ENCODE results near the gene AMN.

Gene AMN

GRCh38 chr14:102955636-102956408 is 33.4 kb downstream of the AMN start:
- Histone ChIP-seq H3K4me1 (peaks cover 8% of the 10 kb centered on the region), H3K4me3 (no peak overlapping the region), H3K27me3 (ENCODE audit: low read depth) (no peaks in the 10 kb centered on the region), H3K9me3 (no peaks in the 10 kb centered on the region), H3K36me3 (replicated peaks) (peaks cover 69% of the 10 kb centered on the region)
- in situ Hi-C loops (cut with MboI; ENCODE audit: low sequenced_read_pairs), result no loop called here
- DNase-seq (ENCODE audit: low spot score in 2 of 2), result no peak

DNA sequence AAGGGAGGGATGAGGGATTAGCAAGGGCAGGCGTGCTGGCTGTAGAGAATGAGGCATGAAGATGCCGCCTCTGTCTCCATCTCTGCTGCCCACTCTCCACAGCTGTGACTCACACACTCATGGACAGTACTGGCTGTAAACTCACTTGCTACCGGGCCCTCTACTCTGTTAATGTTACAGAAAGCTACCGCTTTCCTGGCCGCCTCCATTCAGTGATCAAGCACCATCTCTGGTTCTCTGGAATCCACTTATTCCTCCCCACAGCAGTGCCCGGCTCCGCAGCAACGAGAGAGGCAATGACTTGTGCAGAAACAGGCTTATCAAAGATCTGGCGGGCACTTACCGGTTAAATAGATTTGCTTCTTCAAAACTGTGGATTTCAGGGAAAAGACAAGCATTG is 34.8 kb downstream of the AMN start:
- Histone ChIP-seq H3K36me3 (replicated peaks) (peaks cover 75% of the 10 kb centered on the region), H3K4me1 (peaks cover 8% of the 10 kb centered on the region), H3K9me3 (no peaks in the 10 kb centered on the region), H3K4me3 (no peak overlapping the region), H3K27me3 (ENCODE audit: low read depth) (no peaks in the 10 kb centered on the region)
- DNase-seq (ENCODE audit: low spot score in 2 of 2), result no peak
- in situ Hi-C loops (cut with MboI; ENCODE audit: low sequenced_read_pairs), result no loop called here

DNA sequence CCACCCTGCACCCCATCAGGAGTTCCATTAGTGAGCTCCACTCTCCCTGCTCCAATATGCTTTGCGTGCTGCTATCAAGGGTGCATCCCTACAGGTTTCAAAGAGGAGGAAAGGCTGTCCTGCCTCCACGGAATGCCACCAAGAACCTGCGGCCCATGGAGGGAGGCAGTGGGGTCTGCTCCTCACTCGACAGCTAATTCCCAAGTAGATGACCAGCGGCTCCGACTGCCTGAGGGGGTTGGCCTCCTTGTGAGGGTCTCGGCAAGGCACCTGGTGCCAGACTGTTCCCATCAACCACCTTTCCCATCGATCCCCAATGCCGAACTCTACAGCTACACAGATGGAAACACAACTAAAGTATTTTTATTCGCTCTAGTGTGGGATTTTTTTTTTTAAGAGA is 36.0 kb downstream of the AMN start:
- in situ Hi-C loops (cut with MboI; ENCODE audit: low sequenced_read_pairs), result no loop called here
- H3K27me3 ChIP-seq (ENCODE audit: low read depth), result no peaks in the 10 kb centered on the region
- H3K4me3 ChIP-seq, result no peak overlapping the region
- DNase-seq (ENCODE audit: low spot score in 2 of 2), result no peak
- H3K36me3 ChIP-seq (replicated peaks), result peaks cover 75% of the 10 kb centered on the region
- H3K4me1 ChIP-seq, result peaks cover 8% of the 10 kb centered on the region
- no peaks in the 10 kb centered on the region for H3K9me3 ChIP-seq

DNA sequence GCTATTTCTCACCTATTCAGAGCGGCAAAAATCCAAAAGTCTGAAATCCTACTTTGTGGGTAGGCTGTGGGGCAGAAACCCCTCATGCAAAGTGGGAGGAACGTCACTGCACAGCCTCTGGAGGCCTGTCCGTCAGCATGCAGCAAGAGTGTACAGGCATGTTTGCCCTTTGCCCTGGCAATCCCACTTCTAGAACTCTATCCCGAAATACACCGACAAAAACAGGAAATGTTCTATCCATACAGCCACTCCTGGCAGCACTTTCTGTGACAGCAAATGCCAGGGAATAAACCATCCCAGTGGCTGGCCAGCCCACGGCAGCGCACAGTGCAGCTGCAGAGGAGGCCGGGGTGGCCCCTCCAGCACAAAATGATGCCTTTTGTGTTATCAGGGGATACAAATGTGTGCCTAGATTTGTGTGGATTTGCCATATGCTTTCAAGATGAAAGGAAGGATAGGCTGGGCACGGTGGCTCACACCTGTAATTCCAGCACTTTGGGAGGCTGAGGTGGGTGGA is 39.7 kb downstream of the AMN start:
- Histone ChIP-seq H3K4me3 (no peak overlapping the region), H3K4me1 (no peaks in the 10 kb centered on the region), H3K9me3 (no peaks in the 10 kb centered on the region), H3K27me3 (ENCODE audit: low read depth) (no peaks in the 10 kb centered on the region), H3K36me3 (replicated peaks) (peaks cover 77% of the 10 kb centered on the region)
- DNase-seq (ENCODE audit: low spot score in 2 of 2), result no peak
- in situ Hi-C loops (cut with MboI; ENCODE audit: low sequenced_read_pairs), result no loop called here

GRCh38 chr14:102964152-102964730 is 41.8 kb downstream of the AMN start:
- DNase-seq (ENCODE audit: low spot score in 2 of 2), result no peak
- no peak overlapping the region for H3K4me3 ChIP-seq
- no peaks in the 10 kb centered on the region for H3K4me1 ChIP-seq
- in situ Hi-C loops (cut with MboI; ENCODE audit: low sequenced_read_pairs), result no loop called here
- H3K36me3 ChIP-seq (replicated peaks), result peaks cover 79% of the 10 kb centered on the region
- H3K9me3 ChIP-seq, result no peaks in the 10 kb centered on the region
- no peaks in the 10 kb centered on the region for H3K27me3 ChIP-seq (ENCODE audit: low read depth)

DNA sequence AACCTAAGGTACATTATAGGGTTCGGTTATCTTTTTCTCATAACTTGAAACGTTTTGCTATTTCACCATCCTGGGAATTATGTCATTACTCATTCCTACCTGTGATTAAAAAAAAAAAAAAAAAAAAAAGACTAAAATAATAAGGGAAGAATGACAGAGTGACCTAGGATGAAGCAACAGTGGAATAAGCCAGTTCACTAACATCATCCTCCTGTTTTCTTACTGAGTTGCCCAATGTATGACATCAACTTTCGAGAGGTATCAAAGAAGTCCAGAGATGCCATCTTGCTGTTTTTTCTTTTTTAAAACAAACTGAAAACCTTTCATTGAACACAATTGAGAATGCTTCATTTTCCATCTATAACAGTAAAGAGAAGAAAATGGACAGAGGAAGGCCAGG is 42.8 kb downstream of the AMN start:
- Histone ChIP-seq H3K9me3 (no peaks in the 10 kb centered on the region), H3K4me3 (no peak overlapping the region), H3K36me3 (replicated peaks) (peaks cover 87% of the 10 kb centered on the region), H3K4me1 (no peaks in the 10 kb centered on the region), H3K27me3 (ENCODE audit: low read depth) (no peaks in the 10 kb centered on the region)
- in situ Hi-C loops (cut with MboI; ENCODE audit: low sequenced_read_pairs), result no loop called here
- DNase-seq (ENCODE audit: low spot score in 2 of 2), result no peak

DNA sequence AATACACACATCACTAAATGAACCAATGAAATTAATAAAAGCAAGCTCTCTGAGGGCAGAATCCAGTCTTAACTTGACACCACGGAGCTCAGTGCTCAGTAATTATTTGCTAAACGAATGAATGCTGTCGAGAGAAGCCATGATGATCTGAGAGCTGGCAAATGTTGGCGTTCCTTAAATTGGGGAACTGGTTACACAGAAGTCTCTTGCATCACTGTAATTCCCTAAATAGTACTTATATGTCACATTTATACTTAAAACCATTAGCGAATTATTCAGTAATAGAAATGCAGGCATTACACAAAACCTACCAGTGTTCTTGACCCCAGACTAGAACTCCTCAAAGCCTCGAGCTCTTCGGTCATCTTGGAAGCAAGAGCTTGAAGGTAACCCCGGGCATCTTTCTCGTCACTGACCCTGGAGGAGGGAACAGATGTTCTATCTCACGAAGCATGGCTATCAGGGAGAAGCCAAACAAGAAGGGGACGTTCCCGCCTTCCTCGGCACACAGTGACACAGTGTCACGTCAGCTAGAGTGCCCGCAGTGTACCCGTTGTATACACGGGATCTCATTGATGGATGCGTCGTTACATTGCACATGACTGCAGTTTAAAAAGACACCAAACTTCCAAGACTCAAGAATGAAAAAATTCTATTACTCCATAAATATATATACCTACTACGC is 43.6 kb downstream of the AMN start:
- H3K27me3 ChIP-seq (ENCODE audit: low read depth), result no peaks in the 10 kb centered on the region
- H3K9me3 ChIP-seq, result no peaks in the 10 kb centered on the region
- no peak for DNase-seq (ENCODE audit: low spot score in 2 of 2)
- H3K4me1 ChIP-seq, result no peaks in the 10 kb centered on the region
- in situ Hi-C loops (cut with MboI; ENCODE audit: low sequenced_read_pairs), result no loop called here
- H3K36me3 ChIP-seq (replicated peaks), result peaks cover 89% of the 10 kb centered on the region
- no peak overlapping the region for H3K4me3 ChIP-seq

GRCh38 chr14:102966681-102967505 is 44.4 kb downstream of the AMN start:
- no peak overlapping the region for H3K4me3 ChIP-seq
- in situ Hi-C loops (cut with MboI; ENCODE audit: low sequenced_read_pairs), result no loop called here
- peaks cover 90% of the 10 kb centered on the region for H3K36me3 ChIP-seq (replicated peaks)
- no peaks in the 10 kb centered on the region for H3K27me3 ChIP-seq (ENCODE audit: low read depth)
- no peak for DNase-seq (ENCODE audit: low spot score in 2 of 2)
- no peaks in the 10 kb centered on the region for H3K4me1 ChIP-seq
- H3K9me3 ChIP-seq, result no peaks in the 10 kb centered on the region

GRCh38 chr14:102967506-102967795 is 45.0 kb downstream of the AMN start:
- H3K27me3 ChIP-seq (ENCODE audit: low read depth), result no peaks in the 10 kb centered on the region
- H3K4me1 ChIP-seq, result no peaks in the 10 kb centered on the region
- no peaks in the 10 kb centered on the region for H3K9me3 ChIP-seq
- in situ Hi-C loops (cut with MboI; ENCODE audit: low sequenced_read_pairs), result no loop called here
- no peak overlapping the region for H3K4me3 ChIP-seq
- DNase-seq (ENCODE audit: low spot score in 2 of 2), result no peak
- H3K36me3 ChIP-seq (replicated peaks), result peaks cover 89% of the 10 kb centered on the region

GRCh38 chr14:102968306-102968705 is 45.8 kb downstream of the AMN start:
- Histone ChIP-seq H3K4me3 (no peak overlapping the region), H3K27me3 (ENCODE audit: low read depth) (no peaks in the 10 kb centered on the region), H3K36me3 (replicated peaks) (peaks cover 85% of the 10 kb centered on the region), H3K9me3 (no peaks in the 10 kb centered on the region), H3K4me1 (no peaks in the 10 kb centered on the region)
- in situ Hi-C loops (cut with MboI; ENCODE audit: low sequenced_read_pairs), result no loop called here
- no peak for DNase-seq (ENCODE audit: low spot score in 2 of 2)

- Histone ChIP-seq H3K4me3 (no peak overlapping the region), H3K36me3 (replicated peaks) (peaks cover 83% of the 10 kb centered on the region), H3K9me3 (no peaks in the 10 kb centered on the region), H3K27me3 (ENCODE audit: low read depth) (no peaks in the 10 kb centered on the region), H3K4me1 (no peaks in the 10 kb centered on the region)
- in situ Hi-C loops (cut with MboI; ENCODE audit: low sequenced_read_pairs), result no loop called here
- no peak for DNase-seq (ENCODE audit: low spot score in 2 of 2)
Observed at GRCh38 chr14:102969060-102969791, 46.8 kb downstream of the AMN start.

DNA sequence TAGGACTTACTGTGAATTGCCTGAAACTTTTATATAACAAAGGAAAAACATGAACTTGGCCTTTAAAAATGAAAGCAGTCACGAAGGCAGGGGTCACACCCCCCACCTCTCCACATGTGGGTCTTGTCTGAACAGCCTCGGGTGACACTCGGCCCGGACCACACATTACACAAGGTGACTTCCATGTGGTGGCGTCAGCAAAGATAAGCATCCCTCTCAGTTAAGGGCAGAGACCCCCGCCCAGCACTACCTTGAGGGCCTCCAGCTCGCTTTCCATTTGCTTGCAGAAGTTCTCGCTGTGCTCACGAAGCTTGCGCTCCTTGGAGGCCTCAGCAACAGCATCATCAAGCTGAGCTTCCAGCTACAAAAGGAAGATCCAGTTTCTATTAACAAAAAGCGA is 47.4 kb downstream of the AMN start:
- Histone ChIP-seq H3K9me3 (no peaks in the 10 kb centered on the region), H3K27me3 (ENCODE audit: low read depth) (no peaks in the 10 kb centered on the region), H3K36me3 (replicated peaks) (peaks cover 83% of the 10 kb centered on the region), H3K4me1 (no peaks in the 10 kb centered on the region), H3K4me3 (no peak overlapping the region)
- DNase-seq (ENCODE audit: low spot score in 2 of 2), result no peak
- in situ Hi-C loops (cut with MboI; ENCODE audit: low sequenced_read_pairs), result no loop called here

- H3K36me3 ChIP-seq (replicated peaks), result peaks cover 89% of the 10 kb centered on the region
- H3K4me3 ChIP-seq, result no peak overlapping the region
- DNase-seq (ENCODE audit: low spot score in 2 of 2), result no peak
- in situ Hi-C loops (cut with MboI; ENCODE audit: low sequenced_read_pairs), result no loop called here
- H3K4me1 ChIP-seq, result no peaks in the 10 kb centered on the region
- H3K27me3 ChIP-seq (ENCODE audit: low read depth), result no peaks in the 10 kb centered on the region
- no peaks in the 10 kb centered on the region for H3K9me3 ChIP-seq
Observed at GRCh38 chr14:102970496-102970895, 48.0 kb downstream of the AMN start.

Data from HAP-1 (cell line).